HG03354 (cell line): Measurements from ENCODE around the gene NFX1.

ENCODE experiments used
- ATAC-seq: cut with Tn5 transposase; IDR thresholded peaks from one replicate; pipeline ENCODE4 v1.9.1; 2021; ENCODE audit warnings: mild to moderate bottlenecking; ENCODE audit not compliant: unreplicated experiment, poor library complexity, severe bottlenecking

Gene NFX1

GRCh38 chr9:33407061-33407460 lies 116.7 kb downstream of the NFX1 start:
- ATAC-seq = no peak

- ATAC-seq = no peak
Observed at GRCh38 chr9:33408087-33408486, 117.8 kb downstream of the NFX1 start.

- no peak for ATAC-seq
Observed at GRCh38 chr9:33414268-33414667, 124.0 kb downstream of the NFX1 start.

- ATAC-seq = no peak
Observed at GRCh38 chr9:33414889-33415500, 124.7 kb downstream of the NFX1 start.

GRCh38 chr9:33415501-33416038 lies 125.3 kb downstream of the NFX1 start:
- no peak for ATAC-seq

- no peak for ATAC-seq
Observed at GRCh38 chr9:33416996-33417395, 126.7 kb downstream of the NFX1 start.

- ATAC-seq = no peak
Observed at GRCh38 chr9:33418090-33418489, 127.8 kb downstream of the NFX1 start.

GRCh38 chr9:33419708-33420303 lies 129.5 kb downstream of the NFX1 start:
- ATAC-seq = no peak
